GM19328 (cell line): ENCODE data around the gene PHPT1.
"Not testable (repeated sequence)": the region's sequence is repeated elsewhere in the genome, so short reads cannot be mapped to it uniquely, and the experiment has no call there.

Experiments
- ATAC-seq: cut with Tn5 transposase; IDR thresholded peaks from one replicate; pipeline ENCODE4 v1.9.1; 2021; ENCODE audit warnings: mild to moderate bottlenecking, moderate library complexity; ENCODE audit not compliant: unreplicated experiment

The PHPT1 gene

DNA sequence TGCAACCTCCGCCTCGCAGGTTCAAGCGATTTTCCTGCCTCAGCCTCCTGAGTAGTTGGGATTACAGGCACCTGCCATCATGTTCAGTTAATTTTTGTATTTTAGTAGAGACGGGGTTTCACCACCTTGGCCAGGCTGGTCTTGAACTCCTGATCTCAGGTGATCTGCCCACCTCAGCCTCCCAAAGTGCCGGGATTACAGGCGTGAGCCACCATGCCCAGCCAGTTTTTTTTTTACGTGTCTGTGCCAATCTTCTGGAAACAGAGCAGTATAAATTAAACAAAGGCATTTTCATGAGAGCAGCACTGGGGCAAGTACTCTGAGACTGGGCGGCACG, 33.7 kb downstream of the PHPT1 start:
- ATAC-seq: not testable (repeated sequence)

DNA sequence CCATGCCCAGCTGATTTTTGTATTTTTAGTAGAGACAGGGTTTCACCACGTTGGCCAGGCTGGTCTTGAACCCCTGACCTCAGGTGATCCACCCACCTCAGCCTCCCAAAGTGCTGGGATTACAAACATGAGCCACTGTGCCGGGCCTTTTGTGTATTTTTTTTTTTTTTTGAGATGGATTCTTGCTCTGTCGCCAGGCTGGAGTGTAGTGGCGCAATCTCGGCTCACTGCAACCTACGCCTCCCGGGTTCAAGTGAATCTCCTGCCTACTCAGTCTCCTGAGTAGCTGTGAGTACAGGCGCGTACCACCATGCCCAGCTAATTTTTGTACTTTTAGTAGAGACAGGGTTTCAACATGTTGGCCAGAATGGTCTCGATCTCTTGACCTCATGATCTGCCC, 34.5 kb downstream of the PHPT1 start:
- not testable (repeated sequence) for ATAC-seq

DNA sequence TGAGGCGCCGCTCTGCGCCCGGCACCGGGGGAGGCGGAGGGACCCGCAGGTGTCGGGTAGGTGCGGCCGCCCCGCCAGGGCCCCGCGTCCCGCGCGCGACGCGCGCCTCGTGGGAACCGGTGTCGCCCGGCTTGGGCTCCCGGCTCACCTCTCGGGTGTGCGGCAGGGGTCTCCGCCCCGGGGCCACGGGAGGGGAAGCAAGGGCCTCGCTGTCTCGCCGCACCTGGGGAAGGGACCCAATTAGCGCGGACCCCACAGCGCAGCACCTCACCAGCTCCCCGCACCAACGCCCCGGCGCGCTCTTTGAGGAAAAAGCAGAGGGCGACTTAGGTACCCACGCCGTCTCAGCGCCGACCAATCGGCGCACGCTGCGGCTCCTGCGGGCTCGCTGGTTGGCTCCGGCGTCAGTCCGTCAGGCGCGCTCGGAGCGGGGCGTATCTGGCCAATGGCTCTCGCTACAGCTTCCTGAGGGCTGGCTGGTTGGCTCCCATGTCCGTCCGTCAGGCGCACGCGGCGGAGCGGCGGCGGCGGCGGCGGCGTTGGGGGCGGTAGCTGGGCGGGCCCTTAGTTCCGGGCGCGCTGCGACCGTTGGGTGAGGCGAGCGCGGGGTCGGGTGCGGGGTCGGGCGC, 36.9 kb downstream of the PHPT1 start, which contains the start of gene TRAF2:
TSS of gene TRAF2 (plus strand) at position 567 of the 629 bp plus-strand sequence. CDS start 12,225 bp downstream, outside the sequence.
- peak; percentile 88 for ATAC-seq

DNA sequence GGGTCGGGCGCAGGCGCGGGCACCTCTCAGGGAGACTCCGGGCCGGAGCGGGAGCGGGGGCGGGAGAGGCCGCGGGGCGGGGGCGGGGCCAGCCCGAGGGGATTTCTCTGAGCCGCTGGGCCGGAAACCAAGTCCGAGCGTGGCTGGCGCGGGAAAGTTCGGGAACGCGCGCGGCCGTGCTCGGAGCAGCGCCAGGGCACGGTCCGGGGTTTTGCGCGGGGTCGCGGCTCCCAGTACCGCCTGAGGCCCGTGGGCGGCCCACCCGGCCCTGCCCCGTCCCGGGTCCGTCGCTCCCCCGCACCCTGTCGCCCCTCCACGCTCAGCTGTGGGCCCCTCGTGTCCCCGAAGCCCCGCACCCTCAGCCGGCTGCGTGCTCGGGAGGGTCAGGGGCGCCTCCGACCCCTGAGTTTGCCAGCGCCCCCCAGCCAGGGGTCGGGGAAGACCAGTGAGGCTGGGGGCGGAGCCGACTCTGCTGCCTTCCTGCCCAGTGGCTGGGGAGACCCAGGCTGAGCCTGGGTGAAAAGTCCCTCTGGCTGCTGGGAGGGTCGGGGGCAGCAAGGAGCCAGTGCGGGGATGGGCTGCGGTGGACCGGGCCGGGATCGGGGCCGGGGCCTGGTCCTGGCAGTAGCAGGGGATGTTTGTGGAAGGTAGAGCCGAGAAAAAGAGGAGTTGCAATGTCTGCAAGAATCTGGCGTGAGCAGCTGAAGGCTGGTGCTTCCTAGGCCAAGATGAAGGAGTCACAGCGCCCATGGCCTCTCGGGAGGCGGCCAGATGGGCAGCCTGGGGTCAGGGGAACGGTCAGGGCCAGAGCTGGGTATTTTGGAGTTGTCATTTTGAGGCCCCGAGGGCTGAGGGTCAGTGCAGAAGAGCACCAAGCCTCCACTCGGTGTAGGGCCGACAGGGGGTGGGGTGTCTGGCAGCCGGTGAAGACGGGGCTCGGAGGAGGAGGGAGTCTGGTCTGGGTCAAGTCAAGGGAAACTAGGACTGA, 37.7 kb downstream of the PHPT1 start:
- ATAC-seq: peak; percentile 23

DNA sequence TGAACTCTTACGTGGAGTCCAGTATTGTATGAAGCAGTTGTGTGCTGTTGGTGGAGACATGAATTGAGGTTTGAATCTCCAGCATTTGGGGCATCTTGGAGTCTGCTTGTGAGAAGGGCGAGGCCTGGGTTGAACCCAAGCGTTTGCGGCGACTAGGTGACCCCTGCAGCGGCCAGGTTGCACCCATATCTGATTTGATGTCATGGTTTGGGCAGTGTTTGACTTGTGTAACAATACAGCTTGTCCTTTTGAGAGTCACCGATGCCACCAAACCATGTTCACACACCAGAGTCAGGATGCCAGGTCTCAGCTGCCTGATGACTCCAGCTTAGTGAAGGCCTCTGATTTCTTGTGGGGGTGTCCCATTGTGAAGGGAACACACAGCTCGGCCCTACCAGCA, 39.2 kb downstream of the PHPT1 start:
- ATAC-seq: no peak

DNA sequence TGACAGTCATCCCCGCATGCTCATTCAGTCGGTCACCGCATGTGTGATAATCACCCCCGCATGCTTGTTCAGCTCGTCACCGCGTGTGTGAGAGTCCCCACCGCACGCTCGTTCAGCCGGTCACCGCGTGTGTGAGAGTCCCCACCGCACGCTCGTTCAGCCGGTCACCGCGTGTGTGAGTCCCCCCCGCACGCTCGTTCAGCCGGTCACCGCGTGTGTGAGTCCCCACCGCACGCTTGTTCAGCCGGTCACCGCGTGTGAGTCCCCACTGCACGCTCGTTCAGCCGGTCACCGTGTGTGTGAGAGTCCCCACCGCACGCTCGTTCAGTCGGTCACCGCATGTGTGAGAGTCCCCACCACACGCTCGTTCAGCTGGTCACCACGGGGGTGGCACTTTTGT, 40.6 kb downstream of the PHPT1 start:
- no peak for ATAC-seq

DNA sequence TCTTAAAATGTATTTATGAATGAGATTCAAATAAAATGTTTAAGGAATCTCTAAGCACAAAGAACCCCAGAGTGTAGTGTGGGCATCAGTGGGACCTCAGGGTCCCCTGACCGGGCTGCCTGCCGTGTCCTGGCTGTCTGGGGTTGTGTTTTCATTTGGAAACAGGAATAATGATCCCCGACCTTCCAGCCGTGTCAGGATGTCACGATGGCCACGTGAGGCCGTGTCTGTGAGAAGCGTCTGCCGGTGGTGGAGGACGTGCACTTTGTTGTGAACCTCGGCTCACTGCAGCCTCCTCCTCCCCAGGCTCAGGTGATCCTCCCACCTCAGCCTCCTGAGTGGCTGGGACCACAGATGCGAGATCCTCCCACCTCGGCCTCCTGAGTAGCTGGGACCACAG, 41.5 kb downstream of the PHPT1 start:
- ATAC-seq: no peak

DNA sequence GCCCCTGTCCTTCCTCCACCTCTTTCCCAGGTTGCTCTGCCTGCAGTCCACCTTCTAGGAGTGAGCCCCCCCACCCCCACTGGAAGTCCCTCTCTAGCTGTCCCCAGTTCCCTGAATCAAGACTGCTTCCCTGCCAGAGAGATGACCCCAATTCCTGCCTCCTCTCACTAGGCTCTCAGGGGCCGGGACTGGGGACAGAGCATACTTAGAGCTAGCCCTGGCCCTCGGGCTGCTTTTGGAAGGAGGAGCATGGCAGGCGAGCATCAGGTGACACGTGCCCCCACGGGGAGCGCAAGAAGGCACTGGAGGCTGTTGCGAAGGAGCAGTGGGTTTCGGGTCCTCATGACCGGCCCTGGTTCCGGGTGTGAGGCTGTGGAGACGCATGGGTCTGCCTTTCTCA, 46.8 kb downstream of the PHPT1 start:
- no peak for ATAC-seq

DNA sequence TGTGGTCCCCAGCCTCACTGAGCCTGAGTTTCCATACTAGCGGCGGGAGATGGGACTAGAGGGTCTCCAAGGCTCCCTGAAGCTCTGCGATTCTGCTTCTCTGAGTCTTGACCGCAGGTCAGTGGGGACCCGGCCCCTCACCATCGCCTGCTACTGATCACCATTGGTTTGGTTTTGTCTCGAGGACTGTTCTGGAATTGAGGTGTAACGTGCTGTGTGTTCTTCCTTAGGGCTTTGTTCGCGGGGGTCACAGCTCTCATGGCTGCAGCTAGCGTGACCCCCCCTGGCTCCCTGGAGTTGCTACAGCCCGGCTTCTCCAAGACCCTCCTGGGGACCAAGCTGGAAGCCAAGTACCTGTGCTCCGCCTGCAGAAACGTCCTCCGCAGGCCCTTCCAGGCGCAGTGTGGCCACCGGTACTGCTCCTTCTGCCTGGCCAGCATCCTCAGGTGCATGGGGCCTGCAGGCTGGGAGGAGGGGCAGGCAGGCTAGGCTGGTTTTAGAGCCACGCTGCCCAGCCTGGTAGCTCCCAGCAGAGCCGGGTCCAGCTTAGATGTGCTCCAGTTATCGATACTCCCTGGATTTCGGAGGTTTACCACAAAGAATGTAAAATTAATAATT, 49.4 kb downstream of the PHPT1 start:
- no peak for ATAC-seq

DNA sequence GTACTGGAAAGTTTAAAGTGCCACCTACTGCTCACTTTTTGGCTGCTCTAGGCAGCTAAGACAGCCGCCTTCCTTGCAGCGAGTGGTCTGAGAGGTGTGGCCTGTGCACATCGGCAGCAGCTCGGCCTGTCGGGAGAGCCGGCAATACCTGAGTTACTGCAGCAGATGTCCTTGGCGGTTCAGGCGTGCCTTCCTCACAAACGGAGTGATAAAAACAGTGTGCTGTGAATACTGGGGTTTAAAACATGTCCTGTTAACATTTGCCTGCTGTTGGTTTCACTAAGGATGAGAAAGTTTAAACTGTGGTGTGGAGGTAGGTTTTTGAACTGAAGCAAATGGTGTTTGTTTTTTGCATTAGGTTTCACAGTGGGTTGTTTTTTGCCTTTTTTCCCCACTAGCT, 50.0 kb downstream of the PHPT1 start:
- no peak for ATAC-seq

DNA sequence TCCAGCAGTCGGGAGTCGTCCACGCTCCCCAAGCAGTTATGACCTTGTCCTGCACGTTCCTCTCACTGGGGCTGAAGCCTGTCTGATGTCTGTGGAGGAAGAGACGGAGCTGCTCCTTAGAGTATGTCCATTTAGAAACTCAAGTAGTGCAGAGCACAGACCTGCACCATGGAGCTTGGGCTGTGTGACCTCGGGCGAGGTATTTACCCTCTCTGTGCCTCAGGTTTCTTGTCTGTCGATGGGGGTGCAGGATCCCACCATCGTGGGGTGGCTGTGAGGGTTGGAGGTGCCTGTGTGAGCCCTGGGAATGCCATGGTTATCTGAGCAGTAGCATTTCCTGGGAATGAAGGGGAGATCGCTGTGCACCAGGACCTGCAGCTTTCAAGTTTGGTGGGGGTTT, 51.3 kb downstream of the PHPT1 start:
- no peak for ATAC-seq
